Stimulated activated CD4-positive, alpha-beta T cell treated with anti-CD3 and anti-CD28 coated beads, TNF-alpha, amount 100 ng/mL, for 24 hours (primary cell): ENCODE results near the gene ADSS2.
"Not testable (repeated sequence)": the region's sequence is repeated elsewhere in the genome, so short reads cannot be mapped to it uniquely, and the experiment has no call there.

Source experiments
- DNase-seq, 3 experiments: peaks; one replicate each; pipeline ENCODE4 v3.0.0-alpha.2; 2020; ENCODE audit warnings: low read depth in 3 of 3

Gene ADSS2

GRCh38 chr1:244451539-244451950, at the start of gene ADSS2:
Gene ADSS2, minus strand, starts transcription at chr1:244451909. Its CDS starts 92 bp downstream, at chr1:244451817.
- no peak for DNase-seq

DNA sequence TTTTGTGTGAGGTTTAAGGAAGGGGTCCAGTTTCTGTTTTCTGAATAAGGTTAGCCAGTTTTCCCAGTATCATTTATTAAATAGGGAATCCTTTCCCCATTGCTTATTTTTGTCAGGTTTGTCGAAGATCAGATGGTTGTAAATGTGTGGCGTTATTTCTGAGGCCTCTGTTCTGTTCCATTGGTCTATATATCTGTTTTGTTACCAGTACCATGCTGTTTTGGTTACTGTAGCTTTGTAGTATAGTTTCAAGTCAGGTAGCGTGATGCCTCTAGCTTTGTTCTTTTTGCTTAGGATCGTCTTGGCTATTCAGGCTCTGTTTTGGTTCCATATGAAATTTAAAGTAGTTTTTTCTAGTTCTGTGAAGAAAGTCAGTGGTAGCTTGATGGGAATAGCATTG, 48.8 kb upstream of the ADSS2 start:
- not testable (repeated sequence) for DNase-seq

GRCh38 chr1:244499484-244499883, 47.8 kb upstream of the ADSS2 start:
- DNase-seq, result not testable (repeated sequence)

DNA sequence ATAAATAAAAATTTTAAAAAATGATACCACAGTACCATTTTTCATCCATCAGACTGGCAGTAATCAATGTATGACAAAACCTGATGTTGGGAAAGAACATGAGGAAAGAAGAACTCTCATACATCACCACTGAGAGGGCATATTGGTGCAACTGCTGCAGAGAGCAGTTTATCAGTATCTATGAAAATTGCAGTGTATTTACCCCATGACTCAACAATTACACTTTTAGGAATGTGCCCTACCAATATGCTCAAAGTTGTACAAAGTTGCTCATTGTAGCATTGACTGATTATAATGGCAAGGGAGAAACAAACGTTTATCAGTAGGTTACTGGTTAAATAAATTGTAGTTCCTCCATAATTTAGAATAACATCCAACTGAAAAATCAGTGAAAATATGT, 46.1 kb upstream of the ADSS2 start:
- DNase-seq, result no peak

DNA sequence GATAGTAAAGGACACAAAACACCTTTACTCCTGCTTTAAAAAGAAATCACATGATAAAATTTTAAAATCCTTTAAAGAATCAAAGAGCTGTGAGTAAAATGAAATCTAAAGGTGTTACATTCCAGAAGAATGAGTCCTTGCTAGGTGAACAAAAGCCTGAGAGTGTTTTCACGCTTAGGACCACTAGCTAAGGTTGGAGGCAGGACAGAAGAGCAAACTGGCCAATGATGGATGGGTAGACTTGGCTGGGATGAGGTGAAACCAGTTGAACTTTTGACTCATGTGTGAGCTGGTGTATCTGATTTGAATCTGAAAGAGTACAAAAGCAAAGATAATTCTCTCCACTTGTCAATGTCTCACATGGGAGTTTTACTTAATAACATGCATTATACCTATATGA, 44.5 kb upstream of the ADSS2 start:
- no peak for DNase-seq

- no peak for DNase-seq
Observed at GRCh38 chr1:244494653-244495052, 42.9 kb upstream of the ADSS2 start.

GRCh38 chr1:244484971-244485370, 33.3 kb upstream of the ADSS2 start:
- not testable (repeated sequence) for DNase-seq

DNA sequence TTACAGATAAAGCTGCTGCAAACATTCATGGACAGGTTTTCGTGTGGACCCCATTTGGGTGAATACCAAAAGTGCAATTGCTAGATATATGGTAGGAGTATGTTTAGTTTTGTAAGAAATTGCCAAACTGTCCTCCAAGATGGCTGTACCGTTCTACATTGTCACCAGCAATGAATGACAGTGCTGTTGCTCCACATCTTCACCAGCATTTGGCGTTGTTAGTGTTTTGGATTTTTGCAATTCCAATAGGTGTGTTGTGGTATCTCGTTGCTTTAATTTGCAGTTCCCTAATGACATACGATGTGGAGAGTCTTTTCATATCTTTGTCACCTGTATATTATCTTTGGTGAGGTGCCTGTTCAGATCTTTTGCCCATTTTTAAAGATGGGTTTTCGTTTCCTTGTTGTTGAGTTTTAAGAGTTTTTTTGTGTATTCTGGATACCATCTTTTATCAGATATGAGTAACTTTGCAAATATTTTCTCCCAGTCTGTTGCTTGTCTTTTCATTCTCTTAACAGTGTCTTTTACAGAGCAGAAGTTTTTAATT, 21.4 kb upstream of the ADSS2 start:
- DNase-seq, result no peak

- DNase-seq, result no peak
Observed at GRCh38 chr1:244466724-244467123, 15.0 kb upstream of the ADSS2 start.

GRCh38 chr1:244461245-244462071, 9.7 kb upstream of the ADSS2 start, which contains the start of gene CATSPERE:
Gene CATSPERE, plus strand, starts transcription at chr1:244461273. Its CDS starts 157 bp downstream, at chr1:244461430.
- DNase-seq, result peak; percentile 49 to 69 (median 50)

DNA sequence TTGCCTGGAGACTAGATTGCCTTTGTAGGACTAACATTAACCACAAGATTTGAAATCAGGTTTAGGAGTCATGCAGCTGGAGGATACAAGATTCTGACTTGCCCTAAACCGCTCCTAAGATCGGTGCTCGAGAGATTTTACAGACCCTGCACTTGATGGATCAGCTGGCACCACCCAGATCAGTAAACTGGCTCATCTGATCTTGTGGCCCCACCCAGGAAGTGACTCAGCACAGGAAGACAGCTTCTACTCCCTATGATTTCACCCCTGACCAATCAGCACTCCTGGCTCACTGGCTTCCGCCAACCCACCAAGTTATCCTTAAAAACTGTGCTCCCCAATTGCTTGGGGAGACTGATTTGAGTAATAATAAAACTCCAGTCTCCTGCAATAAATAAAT, 8.5 kb upstream of the ADSS2 start:
- peak in 1 of 3 experiments; percentile 37 for DNase-seq

DNA sequence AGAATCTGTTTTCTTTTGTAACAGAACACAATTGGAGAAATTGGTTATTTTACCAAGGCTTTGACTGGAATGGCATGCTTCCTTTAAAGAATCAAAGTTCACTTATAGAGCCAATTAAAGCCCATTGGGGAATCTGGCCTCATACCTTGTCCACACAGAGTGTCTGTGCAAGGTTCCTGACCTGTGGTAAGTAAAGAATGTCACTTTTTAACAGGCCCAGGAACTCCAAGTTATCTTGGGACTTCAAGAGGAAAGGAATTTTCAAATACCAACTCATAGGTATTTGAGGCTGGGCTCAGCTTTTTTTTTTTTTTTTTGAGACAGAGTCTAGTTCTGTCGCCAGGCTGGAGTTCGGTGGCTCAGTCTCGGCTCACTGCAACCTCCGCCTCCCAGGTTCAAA, 7.1 kb upstream of the ADSS2 start:
- DNase-seq, result no peak

- no peak for DNase-seq
Observed at GRCh38 chr1:244456586-244456985, 4.9 kb upstream of the ADSS2 start.

DNA sequence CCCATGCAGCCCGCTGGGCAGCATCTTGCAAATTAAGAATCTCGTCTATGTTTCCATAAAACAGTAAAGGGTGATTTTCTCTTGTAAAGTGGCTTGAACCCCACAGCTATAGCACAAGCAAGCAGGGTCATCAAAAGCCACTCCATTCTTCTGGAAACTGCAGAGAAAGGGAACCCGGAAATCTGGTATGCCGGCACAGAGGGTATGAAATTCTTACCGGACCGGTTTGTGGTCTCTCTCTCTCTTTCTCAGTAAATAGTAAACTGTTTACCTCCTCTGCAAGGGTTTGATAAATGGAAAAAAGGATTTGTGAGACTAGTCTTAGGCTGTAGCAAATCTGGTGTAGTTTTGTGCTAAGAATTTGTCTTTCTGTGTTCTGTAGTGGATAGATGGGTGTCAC, 2.7 kb upstream of the ADSS2 start:
- DNase-seq, result no peak

GRCh38 chr1:244451951-244452795, 464 bp upstream of the ADSS2 start:
- peak; percentile 97 to 99 (median 99) for DNase-seq

DNA sequence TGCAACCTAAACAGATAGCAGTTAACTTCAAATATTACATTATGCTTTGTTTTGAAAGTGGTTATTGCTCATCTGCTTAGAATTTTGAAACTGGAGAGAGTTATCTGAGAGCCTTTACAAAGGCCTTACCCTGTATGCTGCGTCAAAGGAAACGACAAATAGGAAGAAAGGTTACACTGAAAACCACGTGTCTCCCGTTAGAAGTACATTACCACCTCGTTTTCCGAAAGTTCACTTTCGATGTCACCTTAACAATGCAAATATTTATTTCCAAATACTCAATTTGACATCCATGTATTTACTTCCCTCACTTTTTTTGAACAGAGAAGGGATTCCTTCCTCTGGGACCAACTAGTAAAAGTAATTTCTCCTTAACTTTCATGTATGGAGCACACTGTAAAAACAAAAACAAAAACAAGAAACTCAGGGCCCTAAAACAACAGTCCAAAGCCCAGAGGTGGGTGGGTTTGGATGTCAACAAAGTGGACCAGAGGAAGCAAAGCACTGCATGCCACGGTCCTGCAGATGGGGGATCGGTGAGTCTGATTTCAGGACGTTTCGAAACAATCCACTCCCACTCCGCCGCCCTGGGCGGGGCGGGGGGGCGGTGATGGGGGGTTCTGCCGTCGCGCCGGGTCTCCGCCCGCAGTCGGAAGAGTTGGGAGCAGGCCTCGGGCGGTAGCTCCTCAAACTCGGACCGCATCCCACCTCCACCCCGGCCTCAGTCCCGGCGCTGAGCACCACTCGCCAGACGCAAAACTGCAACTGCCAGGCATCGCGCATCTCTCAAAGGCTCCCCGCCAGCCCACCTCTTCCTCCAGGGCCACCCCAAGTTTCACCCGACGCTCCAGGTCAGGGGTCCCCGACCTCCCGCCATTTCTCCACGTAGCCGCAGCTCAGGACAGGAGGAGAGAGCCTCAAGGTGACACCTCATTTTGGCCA, 841 bp downstream of the ADSS2 start:
- peak in 1 of 3 experiments; percentile 61 for DNase-seq

- DNase-seq, result no peak
Observed at GRCh38 chr1:244449936-244450508, 1.7 kb downstream of the ADSS2 start.

- no peak for DNase-seq
Observed at GRCh38 chr1:244448279-244449036, 3.3 kb downstream of the ADSS2 start.

DNA sequence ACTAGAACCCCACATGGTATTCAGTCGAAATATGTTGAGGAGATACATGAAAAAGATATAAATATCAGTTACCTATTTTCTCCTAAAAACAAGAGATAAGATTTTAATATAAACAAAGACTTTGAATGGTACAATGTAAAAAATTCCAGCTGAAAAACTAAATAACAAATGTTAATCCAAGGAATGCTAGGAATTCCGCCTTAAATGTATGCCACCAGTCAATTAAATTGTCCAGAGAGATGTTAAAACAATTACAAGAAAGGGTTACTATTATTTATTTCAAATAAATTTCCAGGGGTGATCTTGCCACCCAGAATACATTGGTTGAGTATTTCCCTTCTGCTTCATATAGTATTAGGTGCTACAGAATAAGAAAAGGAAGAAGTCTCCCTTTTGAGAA, 4.2 kb downstream of the ADSS2 start:
- no peak for DNase-seq

- no peak for DNase-seq
Observed at GRCh38 chr1:244447024-244447423, 4.7 kb downstream of the ADSS2 start.
